ENCODE measurements around the gene IPO11.
"Not testable (repeated sequence)": the region's sequence is repeated elsewhere in the genome, so short reads cannot be mapped to it uniquely, and the experiment has no call there.

IPO11 gene

DNA sequence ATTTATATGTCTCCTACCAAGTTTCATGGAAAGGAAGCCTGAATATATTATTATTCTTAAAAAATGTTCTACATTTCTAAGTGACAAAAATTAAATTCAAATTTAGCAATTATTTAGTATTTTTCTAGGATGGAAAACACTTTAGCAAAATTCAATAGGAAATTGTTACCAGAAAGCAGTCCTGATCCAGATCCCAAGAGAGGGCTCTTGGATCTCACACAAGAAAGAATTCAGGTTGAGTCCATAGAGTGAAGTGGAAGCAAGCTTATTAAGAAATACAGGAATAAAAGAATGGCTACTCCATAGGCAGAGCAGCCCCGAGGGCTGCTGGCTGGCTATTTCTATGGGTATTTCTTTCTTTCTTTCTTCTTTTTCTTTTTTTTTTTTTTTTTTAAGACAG is 210.7 kb downstream of the IPO11 start:
- ATAC-seq, result no peak
- TF ChIP-seq ARNTL (CRISPR knock-in tag; IDR thresholded peaks at IDR 0.05; ENCODE audit: borderline replicate concordance, low read depth), result no peak
- no peak for TF ChIP-seq CSDC2 (CRISPR knock-in tag; IDR thresholded peaks at IDR 0.05)
- no peak for TF ChIP-seq TCF4 (CRISPR knock-in tag; IDR thresholded peaks at IDR 0.05; ENCODE audit: borderline replicate concordance)
- TF ChIP-seq, protein P1, sequence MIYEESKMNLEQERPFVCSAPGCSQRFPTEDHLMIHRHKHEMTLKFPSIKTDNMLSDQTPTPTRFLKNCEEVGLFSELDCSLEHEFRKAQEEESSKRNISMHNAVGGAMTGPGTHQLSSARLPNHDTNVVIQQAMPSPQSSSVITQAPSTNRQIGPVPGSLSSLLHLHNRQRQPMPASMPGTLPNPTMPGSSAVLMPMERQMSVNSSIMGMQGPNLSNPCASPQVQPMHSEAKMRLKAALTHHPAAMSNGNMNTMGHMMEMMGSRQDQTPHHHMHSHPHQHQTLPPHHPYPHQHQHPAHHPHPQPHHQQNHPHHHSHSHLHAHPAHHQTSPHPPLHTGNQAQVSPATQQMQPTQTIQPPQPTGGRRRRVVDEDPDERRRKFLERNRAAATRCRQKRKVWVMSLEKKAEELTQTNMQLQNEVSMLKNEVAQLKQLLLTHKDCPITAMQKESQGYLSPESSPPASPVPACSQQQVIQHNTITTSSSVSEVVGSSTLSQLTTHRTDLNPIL (CRISPR knock-in tag; IDR thresholded peaks at IDR 0.05; ENCODE audit: low read depth), result no peak
- TF ChIP-seq, protein P2, sequence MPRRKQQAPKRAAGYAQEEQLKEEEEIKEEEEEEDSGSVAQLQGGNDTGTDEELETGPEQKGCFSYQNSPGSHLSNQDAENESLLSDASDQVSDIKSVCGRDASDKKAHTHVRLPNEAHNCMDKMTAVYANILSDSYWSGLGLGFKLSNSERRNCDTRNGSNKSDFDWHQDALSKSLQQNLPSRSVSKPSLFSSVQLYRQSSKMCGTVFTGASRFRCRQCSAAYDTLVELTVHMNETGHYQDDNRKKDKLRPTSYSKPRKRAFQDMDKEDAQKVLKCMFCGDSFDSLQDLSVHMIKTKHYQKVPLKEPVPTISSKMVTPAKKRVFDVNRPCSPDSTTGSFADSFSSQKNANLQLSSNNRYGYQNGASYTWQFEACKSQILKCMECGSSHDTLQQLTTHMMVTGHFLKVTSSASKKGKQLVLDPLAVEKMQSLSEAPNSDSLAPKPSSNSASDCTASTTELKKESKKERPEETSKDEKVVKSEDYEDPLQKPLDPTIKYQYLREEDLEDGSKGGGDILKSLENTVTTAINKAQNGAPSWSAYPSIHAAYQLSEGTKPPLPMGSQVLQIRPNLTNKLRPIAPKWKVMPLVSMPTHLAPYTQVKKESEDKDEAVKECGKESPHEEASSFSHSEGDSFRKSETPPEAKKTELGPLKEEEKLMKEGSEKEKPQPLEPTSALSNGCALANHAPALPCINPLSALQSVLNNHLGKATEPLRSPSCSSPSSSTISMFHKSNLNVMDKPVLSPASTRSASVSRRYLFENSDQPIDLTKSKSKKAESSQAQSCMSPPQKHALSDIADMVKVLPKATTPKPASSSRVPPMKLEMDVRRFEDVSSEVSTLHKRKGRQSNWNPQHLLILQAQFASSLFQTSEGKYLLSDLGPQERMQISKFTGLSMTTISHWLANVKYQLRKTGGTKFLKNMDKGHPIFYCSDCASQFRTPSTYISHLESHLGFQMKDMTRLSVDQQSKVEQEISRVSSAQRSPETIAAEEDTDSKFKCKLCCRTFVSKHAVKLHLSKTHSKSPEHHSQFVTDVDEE (CRISPR knock-in tag; IDR thresholded peaks at IDR 0.05), result no peak
- no peak for TF ChIP-seq RARB (CRISPR knock-in tag; IDR thresholded peaks at IDR 0.05)
- no peak for TF ChIP-seq OSR1 (CRISPR knock-in tag; IDR thresholded peaks at IDR 0.05)
- TF ChIP-seq PPARA (CRISPR knock-in tag; IDR thresholded peaks at IDR 0.05; ENCODE audit: borderline replicate concordance), result no peak
- TF ChIP-seq TOX (CRISPR knock-in tag; IDR thresholded peaks at IDR 0.05; ENCODE audit: borderline replicate concordance), result no peak
- no peak for TF ChIP-seq ESRRG (CRISPR knock-in tag; IDR thresholded peaks at IDR 0.05)
- TF ChIP-seq, protein P3, sequence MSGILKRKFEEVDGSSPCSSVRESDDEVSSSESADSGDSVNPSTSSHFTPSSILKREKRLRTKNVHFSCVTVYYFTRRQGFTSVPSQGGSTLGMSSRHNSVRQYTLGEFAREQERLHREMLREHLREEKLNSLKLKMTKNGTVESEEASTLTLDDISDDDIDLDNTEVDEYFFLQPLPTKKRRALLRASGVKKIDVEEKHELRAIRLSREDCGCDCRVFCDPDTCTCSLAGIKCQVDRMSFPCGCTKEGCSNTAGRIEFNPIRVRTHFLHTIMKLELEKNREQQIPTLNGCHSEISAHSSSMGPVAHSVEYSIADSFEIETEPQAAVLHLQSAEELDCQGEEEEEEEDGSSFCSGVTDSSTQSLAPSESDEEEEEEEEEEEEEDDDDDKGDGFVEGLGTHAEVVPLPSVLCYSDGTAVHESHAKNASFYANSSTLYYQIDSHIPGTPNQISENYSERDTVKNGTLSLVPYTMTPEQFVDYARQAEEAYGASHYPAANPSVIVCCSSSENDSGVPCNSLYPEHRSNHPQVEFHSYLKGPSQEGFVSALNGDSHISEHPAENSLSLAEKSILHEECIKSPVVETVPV (CRISPR knock-in tag; IDR thresholded peaks at IDR 0.05), result no peak
- TF ChIP-seq ZFP30 (CRISPR knock-in tag; IDR thresholded peaks at IDR 0.05), result no peak
- no peak for TF ChIP-seq ZNF70 (CRISPR knock-in tag; IDR thresholded peaks at IDR 0.05)
- TF ChIP-seq, protein P4, sequence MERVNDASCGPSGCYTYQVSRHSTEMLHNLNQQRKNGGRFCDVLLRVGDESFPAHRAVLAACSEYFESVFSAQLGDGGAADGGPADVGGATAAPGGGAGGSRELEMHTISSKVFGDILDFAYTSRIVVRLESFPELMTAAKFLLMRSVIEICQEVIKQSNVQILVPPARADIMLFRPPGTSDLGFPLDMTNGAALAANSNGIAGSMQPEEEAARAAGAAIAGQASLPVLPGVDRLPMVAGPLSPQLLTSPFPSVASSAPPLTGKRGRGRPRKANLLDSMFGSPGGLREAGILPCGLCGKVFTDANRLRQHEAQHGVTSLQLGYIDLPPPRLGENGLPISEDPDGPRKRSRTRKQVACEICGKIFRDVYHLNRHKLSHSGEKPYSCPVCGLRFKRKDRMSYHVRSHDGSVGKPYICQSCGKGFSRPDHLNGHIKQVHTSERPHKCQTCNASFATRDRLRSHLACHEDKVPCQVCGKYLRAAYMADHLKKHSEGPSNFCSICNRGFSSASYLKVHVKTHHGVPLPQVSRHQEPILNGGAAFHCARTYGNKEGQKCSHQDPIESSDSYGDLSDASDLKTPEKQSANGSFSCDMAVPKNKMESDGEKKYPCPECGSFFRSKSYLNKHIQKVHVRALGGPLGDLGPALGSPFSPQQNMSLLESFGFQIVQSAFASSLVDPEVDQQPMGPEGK (CRISPR knock-in tag; IDR thresholded peaks at IDR 0.05; ENCODE audit: borderline replicate concordance), result no peak

DNA sequence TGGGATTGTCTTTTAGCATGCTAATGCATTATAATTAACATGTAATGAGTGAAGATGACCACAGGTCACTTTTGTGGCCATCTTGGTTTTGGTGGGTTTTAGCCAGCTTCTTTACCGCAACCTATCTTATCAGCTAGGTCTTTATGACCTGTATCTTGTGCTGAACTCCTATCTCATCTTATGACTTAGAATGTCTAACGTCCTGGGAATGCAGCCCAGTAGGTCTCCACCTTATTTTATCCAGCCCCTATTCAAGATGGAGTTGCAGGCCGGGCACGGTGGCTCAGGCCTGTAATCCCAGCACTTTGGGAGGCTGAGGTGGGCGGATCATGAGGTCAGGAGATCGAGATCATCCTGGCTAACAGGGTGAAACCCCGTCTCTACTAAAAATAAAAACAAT is 211.9 kb downstream of the IPO11 start:
- ATAC-seq, result not testable (repeated sequence)

DNA sequence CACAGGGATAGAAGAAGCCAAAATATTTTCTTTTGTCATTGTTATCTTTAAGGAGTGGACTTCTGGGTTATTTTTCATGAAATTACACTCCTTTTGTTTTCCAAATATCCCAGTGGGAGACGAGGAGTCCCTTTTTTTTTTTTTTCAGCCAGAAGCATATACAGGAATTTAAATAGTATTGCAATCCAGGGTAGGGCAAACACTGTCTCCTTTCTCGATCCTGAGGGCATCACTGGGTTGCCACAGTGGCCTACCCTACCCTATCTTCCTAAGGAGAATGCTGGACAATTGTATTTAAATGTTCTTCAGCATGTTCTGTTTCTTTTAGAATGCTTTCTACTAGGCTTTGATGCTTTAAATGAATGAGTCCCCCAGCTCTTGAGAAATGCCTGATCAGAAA is 214.0 kb downstream of the IPO11 start:
- TF ChIP-seq, protein P5, sequence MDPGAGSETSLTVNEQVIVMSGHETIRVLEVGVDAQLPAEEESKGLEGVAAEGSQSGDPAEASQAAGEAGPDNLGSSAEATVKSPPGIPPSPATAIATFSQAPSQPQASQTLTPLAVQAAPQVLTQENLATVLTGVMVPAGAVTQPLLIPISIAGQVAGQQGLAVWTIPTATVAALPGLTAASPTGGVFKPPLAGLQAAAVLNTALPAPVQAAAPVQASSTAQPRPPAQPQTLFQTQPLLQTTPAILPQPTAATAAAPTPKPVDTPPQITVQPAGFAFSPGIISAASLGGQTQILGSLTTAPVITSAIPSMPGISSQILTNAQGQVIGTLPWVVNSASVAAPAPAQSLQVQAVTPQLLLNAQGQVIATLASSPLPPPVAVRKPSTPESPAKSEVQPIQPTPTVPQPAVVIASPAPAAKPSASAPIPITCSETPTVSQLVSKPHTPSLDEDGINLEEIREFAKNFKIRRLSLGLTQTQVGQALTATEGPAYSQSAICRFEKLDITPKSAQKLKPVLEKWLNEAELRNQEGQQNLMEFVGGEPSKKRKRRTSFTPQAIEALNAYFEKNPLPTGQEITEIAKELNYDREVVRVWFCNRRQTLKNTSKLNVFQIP (CRISPR knock-in tag; IDR thresholded peaks at IDR 0.05; ENCODE audit: borderline replicate concordance, low read depth), result no peak
- TF ChIP-seq GLIS3 (CRISPR knock-in tag; IDR thresholded peaks at IDR 0.05) (no peak), OSR1 (CRISPR knock-in tag; IDR thresholded peaks at IDR 0.05) (no peak), BACH2 (CRISPR knock-in tag; IDR thresholded peaks at IDR 0.05; ENCODE audit: borderline replicate concordance) (no peak), ZFP30 (CRISPR knock-in tag; IDR thresholded peaks at IDR 0.05) (no peak)
- TF ChIP-seq, protein P4 (CRISPR knock-in tag; IDR thresholded peaks at IDR 0.05; ENCODE audit: borderline replicate concordance), result no peak
- TF ChIP-seq, protein P1 (CRISPR knock-in tag; IDR thresholded peaks at IDR 0.05; ENCODE audit: low read depth), result no peak
- ATAC-seq, result no peak
